Panc1 (cell line): Measurements from ENCODE around the gene DUSP10.

Source experiments
- POLR2AphosphoS5 ChIP-seq: IDR thresholded peaks from 2 replicates; pipeline ENCODE4 v1.6.1; 2012; ENCODE audit warnings: mild to moderate bottlenecking, low read depth, low read length, moderate library complexity
- TF ChIP-seq, protein P1 (sequence below): fragments of 450-650 bp; IDR thresholded peaks from 2 replicates; pipeline ENCODE4 v1.5.1; 2017; ENCODE audit warnings: mild to moderate bottlenecking

DNA sequence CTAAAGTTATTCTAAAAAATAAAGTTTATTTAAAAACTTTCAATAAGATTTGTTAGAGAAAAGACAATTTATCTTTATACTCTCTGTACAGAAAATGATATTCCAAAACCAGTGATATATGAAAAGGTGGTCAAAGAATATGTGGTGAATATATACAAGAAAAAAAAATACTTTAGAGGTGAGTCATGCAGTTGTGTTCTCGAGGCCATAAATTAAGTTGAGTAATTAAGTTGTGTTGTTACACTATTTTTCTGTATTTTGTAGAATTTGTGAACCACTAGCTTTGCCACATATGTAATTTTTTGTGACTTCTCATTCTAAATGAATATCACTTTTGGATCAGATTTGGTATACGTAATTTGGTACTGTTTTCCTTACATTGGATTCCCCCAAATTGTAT, 23.6 kb upstream of the DUSP10 start:
- no peak for TF ChIP-seq POLR2AphosphoS5
- TF ChIP-seq, protein P1, sequence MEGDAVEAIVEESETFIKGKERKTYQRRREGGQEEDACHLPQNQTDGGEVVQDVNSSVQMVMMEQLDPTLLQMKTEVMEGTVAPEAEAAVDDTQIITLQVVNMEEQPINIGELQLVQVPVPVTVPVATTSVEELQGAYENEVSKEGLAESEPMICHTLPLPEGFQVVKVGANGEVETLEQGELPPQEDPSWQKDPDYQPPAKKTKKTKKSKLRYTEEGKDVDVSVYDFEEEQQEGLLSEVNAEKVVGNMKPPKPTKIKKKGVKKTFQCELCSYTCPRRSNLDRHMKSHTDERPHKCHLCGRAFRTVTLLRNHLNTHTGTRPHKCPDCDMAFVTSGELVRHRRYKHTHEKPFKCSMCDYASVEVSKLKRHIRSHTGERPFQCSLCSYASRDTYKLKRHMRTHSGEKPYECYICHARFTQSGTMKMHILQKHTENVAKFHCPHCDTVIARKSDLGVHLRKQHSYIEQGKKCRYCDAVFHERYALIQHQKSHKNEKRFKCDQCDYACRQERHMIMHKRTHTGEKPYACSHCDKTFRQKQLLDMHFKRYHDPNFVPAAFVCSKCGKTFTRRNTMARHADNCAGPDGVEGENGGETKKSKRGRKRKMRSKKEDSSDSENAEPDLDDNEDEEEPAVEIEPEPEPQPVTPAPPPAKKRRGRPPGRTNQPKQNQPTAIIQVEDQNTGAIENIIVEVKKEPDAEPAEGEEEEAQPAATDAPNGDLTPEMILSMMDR, result no peak
